ENCODE results near the gene INCA1.
A peak's percentile ranks its signal among the peaks of the same experiment; 100 is the strongest.

The INCA1 gene

DNA sequence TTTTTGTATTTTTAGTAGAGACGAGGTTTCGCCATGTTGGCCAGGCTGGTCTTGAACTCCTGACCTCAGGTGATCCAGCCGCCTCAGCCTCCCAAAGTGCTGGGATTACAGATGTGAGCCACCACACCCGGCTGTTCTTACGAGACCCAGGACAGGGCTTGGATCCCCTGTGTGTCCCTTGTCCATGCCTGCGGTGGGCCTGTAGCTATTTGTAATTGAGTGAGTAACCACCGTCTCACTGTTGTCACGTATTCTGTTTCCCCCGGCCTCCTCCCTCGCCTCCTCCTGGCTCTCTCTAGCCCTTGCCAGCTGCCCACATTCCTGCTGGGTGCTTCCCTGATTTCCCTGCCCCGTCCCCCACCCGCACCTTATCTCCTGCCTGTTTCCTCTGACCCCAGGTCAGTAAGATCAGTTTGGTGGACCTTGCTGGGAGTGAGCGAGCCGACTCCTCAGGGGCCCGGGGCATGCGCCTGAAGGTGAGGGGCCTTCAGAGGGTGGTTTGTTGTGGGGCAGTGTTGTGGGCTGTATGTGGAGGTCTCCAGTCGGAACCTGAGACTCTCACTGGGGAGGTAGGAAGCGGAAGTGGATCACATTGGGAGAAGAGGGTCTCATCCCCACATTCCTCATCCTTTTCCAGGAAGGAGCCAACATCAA lies 6.0 kb upstream of the INCA1 start:
- DNase-seq = no peak

DNA sequence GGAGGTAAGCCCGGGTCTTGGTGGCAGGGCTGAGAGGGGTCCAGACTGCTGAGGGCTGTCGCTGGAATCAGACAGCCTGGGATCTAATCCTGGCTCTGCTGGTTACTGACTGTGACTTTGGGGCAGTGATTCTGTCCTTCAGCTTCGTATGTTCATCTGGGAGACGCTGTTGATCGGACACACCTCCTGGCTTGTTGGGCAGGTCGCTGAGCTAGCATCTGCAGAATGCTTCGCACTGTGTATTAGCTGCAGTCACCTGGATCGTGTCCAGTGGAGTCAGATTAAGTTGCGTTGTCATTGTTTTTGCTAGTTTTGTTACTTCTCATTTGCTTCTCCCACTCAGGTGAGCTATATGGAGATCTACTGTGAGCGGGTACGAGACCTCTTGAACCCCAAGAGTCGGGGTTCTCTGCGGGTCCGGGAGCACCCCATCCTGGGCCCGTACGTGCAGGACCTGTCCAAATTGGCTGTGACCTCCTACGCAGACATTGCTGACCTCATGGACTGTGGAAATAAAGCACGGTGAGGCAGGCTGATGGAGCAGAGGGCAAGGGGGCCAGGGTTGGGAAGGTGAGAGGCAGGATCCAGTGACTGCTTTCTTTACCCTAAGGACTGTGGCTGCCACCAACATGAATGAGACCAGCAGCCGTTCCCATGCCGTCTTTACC lies 4.9 kb upstream of the INCA1 start:
- no peak for DNase-seq

DNA sequence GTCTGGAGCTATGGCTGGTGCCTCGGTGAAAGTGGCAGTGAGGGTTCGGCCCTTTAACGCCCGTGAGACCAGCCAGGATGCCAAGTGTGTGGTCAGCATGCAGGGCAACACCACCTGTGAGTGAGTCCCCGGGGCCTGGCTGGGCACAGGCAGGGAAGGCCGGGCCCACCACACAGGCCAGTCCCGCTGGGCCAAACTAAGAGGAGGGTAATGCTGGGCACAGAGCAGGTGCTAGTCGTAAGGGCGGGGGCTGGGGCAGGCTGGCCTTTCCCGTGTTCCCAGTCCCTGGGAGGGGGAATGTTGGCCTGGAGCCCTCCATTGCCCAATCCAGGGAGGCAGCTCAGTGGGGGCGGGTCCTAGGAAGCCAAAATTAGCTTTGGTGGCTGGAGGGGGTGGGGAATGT lies 2.9 kb upstream of the INCA1 start:
- no peak for DNase-seq

DNA sequence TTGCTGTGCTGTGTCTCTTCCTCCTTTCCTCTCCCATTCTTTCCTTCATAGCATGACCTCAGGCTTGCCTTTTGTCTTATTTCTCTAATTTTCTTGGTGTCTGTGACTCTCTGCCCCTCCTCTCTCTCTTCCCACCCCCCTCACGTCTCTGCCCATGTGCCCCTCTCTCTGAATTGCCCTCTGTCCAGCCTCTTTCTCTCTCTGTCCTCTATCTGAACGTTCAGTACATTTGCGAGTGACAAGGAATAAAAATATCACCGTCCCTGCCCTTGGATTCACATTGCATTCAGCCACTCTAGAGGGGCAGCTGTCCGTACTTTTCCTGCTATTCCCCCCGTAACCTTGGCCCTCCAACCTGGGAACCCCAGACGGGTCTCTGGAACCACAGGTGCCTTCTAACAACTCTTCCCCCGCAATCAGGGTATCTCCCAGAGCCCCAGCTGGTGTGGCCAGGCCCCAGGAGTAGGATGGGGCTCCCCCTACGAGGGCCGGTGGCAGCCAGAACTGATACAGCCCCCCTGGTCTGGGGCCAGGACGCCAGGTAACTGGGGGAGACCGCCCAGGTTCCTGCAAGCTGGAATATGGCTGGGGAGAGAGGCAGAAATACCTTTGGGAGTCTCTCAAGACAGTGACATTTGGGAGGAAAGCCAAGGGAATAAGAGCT lies 2.2 kb upstream of the INCA1 start:
- DNase-seq = no peak

DNA sequence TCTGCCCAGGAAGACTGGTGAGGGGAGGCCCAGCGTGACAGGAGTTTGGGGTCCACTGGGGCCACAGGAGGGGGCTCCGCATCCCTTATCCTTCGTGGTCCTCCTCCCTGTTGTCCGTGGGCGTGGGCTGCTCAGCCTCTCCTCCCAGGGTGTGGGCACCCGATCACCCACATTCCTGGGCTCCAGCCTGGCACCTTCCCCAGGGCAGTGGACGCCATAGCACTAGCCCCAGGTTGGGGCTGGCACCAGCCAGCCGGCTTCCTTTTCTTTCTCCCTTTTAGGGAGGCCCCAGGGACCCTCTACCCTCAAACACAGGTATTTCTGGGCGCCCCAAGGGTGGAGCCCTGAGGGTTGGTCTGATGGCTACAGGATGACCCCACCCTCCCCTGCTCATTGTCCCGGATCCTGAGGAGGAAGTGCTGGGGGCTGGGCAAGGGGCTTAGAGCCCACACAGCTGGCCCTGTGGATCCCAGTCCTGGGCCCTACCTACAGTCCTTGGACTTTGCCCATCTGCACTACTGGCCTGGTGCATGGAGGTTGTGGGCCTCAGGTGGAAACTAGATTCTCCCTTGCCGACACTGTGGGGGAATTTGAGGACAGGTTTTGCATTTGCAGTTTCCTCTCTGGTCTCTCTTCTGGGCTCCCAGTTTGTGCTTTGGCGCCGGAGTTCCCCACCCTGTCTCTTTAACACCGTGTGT lies 1.6 kb upstream of the INCA1 start:
- no peak for DNase-seq

DNA sequence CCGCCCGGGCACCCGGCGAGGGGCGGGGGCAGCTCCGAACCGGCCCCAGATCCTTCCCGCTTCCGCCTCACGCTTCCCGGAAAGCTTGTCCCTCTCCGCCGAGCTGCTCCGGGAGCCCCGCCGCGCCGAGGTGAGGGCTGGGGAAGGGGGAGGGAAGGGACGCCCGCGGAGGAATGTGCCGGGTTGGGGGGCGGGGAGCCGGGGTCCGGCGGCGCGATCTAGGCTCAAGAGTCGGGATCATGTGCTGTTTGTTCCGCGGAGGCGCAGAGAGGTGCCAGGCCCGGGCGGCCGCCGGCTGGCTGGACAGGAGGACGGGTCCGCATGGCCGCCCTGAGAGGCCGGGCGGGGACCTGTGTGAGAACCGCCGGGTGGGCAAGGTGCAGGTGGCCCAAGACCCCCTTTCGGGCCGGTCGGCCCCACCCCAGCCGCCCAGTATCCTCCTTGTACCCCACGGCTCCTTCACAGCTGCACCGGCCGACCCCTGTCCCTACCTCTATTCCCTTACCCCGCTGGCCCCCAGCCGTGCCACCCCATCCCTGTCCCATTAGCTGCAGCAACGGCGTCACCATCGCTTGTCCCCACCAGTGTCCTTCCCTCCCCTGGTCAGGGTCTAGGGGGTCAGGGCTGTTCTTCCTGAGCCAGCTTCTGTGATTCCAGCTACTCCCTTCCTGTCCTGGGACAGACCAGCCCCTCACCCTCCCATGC lies 857 bp upstream of the INCA1 start:
- no peak for DNase-seq

DNA sequence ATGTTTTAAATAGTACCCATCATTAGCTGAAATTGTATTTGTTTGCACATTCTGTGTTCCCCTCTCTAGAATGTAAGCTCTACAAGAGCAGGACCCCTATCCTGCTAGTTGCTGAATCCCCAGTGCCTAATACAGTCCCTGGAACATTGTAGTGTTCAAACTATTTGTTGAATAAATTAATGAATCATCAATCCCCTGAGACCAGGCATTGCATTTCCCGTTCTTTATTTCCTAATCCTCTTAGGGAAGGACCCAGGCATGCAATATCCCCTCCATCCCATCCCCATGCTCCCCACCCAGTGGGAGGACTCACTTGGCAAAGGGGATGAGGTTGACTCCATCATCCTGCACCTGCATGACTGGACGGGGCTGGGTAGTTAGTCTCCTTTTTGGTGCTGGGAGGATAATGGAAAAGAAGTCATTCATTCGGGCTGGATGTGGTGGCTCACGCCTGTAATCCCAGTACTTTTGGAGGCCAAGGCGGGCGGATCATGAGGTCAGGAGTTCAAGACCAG lies 3.2 kb downstream of the INCA1 start:
- DNase-seq = no peak

DNA sequence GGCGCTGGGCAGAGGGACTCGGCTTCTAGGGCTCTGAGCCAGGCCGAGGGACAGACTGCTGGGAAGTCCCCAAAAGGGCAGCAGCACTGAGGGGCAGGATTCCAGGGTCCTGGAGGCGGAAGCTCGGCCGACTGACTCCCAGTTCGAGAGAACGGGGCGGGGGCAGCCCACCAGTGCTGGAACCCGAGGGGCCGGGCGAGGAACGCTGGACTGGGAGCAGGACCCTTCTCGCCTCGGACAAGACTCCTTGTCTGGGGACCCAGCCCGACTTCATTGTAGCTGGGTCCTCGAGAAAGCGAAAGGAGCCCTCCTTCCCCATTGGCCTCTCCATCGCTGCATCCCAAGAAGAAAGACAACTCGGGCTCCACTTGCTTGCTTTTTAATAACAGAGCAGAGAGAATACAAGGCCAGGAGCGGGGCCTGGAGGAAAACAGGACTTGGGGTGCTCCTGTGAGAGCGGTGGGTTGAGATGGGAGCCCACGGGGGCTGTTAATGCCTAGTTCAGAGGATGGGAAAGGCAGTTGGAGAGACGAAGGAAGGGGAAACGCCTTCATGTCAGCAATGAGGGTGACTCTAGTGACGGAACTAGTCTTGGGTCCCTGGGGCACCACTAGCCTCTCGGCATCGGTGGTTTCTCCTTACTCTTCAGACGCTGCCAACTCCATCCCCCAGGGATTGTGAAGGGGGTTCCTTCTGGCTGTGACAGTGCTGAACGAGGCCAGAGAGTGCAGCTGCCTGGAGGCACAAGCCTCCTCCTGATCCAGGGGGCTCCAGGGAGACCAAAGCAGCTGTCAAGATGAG lies 9.4 kb downstream of the INCA1 start:
- no peak for DNase-seq

DNA sequence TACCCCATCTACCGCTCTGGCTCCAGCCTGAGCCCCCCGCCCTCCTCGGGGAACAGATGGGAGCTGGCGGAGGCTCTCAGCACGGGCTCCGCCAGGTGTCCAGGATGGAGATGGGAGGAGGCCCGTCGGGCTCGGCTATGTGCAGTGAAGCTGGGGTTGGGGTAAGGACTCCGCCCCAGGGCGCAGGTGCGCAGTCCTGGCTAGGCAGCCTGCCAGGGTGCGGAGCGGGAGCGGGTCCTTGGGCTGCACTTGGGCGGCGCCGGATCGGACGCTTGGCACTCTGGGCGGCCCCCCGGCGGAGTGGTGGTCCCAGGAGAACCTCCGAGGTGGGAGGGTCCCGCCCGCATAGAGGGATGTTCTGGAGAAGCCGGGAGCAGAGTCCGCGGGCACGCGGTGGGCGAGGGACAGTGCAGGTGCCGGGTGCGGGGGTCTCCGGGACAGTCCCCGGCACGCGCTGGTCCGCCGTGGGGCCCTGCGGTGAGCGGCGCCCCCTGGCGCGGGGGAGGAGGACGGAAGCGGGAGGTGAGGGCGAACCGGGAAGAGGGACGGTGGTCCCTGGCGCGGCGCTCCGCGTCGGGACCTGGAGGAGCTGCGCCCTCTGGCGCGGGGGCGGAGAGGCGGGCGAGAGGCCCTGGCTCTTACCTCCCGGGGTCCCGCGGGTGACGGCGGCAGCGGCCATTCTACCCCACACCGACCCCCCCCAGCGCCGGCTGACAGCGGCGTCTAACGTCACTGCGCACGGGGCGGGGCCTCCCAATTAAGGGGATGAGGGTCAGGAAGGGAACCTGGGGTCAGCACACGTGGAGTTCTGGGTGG lies 10.2 kb downstream of the INCA1 start, which contains the start of gene CAMTA2:
Gene CAMTA2, minus strand, starts transcription at position 725 of the 816 bp plus-strand sequence. CDS start 1,453 bp downstream, outside the sequence.
- peak; percentile 69 to 88 (median 84) for DNase-seq

DNA sequence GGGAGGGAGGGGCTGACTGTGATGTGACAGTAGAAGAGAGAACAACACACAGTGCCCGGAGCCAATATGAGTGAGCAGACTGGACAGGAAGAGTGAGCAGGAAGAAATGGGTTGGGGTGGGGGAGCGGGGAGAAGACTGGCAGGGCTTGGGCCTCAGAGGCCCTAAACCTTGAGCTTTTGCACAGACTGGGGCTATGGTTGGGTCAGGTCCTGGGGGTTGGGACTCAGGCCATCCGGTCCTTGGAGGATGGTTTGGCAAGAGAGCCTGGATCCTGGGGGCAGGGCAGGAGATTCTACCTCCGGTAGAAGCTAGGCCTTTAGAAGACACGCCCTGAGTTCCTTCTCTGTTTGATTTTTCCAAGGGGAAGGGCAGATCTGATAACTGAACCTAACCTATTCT lies 10.9 kb downstream of the INCA1 start:
- no peak for DNase-seq

DNA sequence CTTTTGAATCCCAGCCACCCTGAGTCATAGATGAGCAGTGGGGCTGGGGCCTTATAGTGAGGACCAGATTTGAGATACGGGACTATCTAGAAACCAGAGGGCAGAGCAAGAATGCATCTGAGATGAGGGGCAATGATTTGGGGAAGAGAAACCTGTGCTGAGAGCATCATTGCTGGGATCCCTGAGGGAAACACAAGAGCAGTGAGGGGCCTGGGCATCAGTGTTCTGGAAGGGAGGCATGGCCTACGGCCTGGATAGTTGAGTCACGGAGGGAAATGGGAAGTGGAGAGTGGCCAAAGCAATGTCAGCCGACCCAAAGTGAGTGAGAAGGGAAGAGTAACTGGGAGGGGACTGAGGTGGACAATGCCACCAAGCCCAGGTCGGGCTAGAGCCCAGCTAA lies 15.0 kb downstream of the INCA1 start:
- DNase-seq = no peak

DNA sequence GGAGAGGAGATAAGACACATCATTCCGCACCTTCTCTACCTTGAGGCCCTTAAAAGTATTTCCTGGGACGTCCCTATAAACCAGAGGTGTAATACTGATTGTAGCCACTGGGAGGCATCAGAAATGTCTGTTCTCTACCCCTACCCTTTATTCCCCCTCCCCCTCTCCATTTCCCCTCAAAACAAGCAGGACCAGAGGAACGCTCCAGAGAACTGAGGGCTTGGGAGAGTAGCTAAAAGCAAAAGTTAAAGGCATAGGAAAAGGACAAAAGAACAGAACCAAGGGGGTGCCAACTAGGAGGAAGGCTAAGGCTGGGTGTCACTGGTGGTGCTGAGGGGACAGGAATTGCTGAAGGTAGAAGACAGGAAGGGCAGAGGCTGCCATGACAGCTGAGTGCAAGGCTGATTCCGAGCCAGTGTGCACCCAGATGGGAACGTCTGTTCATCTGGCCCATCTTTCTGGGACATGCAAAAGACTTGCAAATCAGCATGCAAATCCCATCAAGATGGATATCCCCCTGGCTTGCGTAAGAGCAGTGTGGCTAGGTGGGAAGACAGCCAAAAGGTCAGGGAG lies 16.6 kb downstream of the INCA1 start:
- DNase-seq = peak in 2 of 5 experiments; percentile 26 to 79

DNA sequence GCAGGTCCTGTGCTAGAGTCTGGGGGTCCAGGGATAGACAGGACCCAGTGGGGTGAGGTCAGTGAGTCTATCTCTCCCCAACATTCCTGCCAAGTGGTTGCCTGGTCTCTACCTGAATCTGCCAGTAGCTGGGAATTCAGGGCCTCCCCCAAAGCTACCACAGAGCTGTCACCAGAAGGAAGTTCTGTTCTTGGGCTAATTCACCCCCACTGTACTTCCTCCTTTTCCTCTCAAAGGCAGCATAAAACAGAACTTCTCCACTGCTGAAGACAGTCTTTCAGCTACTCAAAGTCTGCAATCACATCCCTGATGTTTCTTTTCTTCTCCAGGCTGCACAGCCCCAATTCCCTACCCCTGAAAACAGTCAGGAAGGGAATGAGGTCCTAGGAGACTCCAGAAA lies 18.6 kb downstream of the INCA1 start:
- no peak for DNase-seq

DNA sequence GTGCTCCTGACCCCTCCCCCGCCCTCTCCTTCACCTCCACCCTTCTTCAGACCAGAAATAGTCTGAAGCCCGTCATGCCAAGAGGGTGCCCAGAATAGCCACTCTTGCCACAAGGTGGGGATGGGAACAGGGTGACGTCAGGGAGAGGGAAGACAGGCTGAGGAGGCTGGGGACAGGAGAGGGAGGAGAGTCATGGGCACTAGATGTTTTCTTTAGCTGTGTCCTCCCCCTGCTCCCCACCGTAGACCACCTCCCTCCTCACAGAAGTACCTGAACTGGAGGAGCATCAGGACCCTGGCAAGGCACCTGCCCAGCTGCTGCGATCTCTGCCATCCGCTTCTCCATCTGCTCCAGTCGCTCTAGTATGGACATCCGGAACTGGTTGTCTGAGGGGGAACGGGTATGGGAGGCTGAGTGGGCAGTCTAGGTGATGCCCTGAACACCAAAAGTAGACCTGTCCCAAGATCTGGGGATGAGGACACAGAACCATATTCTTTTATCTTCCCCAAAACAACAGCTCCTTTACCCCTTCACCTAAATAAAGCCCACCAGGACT lies 23.1 kb downstream of the INCA1 start:
- DNase-seq = no peak

DNA sequence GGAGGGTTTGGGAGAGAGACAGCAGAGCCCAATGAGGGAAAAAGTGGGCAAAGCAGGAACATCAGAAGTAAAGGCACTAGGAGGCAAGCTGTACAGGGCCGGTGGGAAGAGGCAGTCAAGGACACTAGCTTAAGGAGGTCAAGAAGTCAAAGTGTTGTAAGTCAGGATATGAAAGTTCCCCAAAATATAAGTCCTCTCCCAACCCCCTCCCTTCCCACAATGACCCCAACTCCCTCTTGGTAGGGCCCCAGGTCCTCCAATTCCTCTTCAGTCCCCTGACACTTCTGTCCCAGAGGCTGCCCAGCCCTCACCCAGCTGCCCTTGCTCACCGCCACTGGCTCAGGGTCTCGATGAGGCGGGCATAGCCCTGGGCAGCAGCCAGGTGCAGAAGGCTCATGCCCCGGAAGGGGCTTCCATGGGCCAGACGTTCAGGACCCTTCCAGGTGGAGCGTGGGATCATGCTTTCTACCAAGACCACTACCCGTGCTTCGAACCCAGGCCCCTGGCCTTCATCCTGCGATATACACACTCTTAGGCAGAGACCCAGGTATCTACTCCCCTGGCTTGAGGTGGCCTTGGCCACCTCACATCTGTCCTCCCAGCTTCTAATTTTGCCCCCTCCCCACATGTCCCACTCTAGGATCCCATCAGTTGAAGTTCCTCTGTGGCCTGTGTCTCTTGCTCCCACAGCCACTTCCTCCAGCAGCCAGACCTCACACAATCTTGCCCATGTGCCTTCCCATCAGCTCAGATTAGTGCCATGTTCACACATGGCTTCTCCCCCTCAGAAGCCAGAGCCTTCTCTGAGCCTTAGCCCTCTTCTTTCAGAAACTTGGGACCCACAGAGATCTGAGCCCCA lies 23.8 kb downstream of the INCA1 start:
- no peak for DNase-seq

DNA sequence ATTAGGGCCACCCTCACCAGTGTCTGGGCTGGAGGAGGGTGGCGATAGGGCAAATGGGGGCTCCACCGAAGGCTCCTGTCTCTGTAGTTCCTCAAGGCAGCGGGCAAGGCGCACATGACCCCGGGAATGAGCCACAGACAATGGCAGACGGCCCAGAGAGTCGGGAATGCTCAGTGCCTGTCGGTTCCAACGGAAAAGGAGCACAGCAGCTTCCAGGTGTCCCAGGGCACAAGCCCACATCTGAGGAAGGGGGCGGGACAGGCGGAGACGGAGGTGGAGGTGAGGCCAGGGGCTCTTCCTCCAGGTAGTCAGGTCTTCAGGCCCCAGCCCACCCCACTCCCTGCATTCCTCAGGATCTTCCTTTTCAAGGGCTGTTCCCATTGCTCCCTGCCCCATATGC lies 24.6 kb downstream of the INCA1 start:
- DNase-seq = no peak

DNA sequence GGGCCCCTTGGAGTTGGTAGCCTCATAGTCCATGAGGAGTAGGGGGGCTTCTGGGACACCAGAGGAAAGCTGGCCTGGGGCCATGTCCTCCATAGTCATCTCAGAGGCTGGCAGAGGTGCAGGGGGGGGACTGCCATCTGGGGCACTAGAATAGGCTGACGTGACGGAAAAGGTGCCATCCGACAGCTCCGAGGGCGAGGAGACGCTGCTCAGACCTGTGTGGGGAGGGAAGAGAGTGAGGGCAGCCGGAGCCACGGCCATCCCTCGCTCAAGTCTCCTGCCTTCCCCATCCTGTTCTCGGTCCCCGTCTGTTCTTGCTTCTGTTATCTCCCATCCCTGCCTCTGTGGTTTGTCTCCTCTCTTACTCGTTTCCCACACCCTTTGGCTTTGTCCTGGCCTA lies 25.0 kb downstream of the INCA1 start:
- DNase-seq = no peak

DNA sequence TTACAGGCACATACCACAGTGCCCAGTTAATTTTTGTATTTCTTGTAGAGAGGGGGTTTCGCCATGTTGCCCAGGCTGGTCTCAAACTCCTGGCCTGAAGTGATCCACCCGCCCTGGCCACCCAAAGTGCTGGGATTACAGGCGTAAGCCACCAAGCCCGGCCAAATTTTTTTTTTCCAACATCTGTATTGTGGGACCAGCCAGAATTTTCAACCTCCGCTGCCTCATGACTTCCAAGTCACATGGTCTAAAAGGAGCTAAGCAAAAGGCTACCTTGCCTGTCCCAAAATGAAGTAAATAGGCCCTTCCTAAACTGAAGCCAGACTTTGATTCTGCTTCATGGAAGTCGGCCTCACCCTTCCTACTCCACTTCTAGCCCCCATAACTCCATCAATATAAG lies 25.5 kb downstream of the INCA1 start:
- no peak for DNase-seq

DNA sequence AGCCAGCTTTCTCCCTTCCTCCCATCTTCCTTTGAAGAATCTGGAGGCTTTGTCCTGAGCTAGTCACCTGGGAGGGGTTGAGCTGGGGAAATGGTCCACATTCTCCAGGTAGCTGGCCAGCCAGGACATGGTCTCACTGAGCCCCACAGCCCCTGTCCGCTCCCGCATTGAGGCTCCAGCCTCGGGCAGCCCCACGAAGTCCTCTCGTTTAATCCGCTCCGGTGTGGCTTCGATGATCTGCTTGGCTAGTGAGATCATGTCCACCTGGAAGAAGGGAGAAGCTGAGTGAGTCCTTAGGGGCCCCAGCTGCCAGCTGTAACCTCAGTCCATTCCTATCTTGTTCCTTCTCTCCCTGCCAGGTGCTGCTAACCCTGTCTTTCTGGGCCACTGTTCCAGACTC lies 27.0 kb downstream of the INCA1 start:
- no peak for DNase-seq

Measured in T-helper 2 cell (primary cell).